ENCODE results near the gene ABCA2. TPM values are rescaled to one million over a fixed set of nuclear protein-coding genes. Genes with fewer than 3 reads are reported as not detected.
A peak's percentile ranks its signal among the peaks of the same experiment; 100 is the strongest.
"Not testable (repeated sequence)": the region's sequence is repeated elsewhere in the genome, so short reads cannot be mapped to it uniquely, and the experiment has no call there.

The ABCA2 gene
- total RNA-seq, 1 donor from 2014 or later = 28.2 TPM

GRCh38 chr9:137064027-137064879 lies 36.2 kb upstream of the ABCA2 start:
- intact Hi-C loops (cut with DNase I) = loop anchor here (1.0 to 10.0 kb wide), 2 partner anchors 18 to 279 kb away; partner anchors contain the start of gene NPDC1
- DNase-seq (ENCODE audit: missing footprints) = peak; percentile 92
- ATAC-seq = peak; percentile 67

DNA sequence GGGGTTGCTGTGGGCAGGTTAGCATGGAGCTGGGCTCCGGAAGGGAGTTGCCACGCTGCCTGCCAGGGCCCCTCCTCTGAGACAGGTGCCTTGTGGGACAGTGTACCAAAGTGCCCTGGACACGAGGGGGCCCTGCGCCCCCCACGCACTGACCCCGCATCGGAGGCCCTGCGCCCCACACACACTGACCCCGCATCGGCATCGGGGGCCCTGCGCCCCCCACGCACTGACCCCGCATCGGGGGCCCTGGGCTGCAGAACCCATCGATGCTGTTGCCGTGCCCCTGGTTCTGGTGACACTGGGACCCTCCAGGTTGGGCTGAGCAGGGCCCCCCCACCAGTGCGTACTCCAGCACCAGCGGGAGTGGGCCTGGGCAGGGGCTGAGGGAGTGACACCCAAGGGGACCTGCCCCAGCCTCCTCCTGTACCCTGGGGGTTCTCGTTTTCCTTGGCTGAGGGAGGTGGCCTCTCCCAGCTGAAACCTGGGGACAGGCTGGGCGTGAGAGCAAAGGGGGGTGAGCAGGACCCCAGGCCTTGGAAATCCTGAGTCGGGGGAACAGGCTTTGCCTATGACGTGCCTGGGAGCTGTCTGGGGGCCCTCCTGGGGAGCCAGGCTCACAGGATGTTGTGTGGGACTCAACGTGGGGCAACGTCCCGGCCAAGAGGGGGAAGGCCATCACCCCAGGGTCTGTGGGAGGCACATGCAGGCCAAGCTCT lies 35.4 kb upstream of the ABCA2 start:
- DNase-seq (ENCODE audit: missing footprints) = no peak
- no peak for ATAC-seq
- intact Hi-C loops (cut with DNase I) = loop anchor here (1.0 to 10.0 kb wide), 2 partner anchors 17 to 279 kb away; partner anchors contain the start of gene NPDC1

DNA sequence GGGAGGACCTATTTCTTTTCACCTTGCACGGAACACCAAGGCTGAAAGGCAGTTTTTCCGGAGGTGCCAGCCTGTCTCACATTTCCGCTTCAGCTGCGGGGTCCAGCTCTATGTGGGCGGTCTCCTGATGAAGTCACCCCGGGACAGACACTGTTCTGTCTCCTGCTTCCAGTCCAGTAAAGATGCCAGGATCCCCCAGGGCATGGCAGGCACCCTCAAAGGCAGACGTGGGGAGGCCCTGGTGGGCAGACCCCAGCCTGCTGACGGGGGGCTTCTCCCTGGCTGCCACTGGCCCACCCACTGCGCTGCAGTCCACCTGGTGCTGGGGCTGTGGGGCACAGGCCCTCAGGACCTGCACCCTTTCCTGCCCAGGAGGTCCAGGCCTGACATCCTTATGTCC lies 34.8 kb upstream of the ABCA2 start:
- not testable (repeated sequence) for DNase-seq (ENCODE audit: missing footprints); ATAC-seq
- intact Hi-C loops (cut with DNase I) = loop anchor here (10.0 kb wide), 1 partner anchor 278 kb away; no protein-coding TSS in a partner anchor

- no peak for DNase-seq (ENCODE audit: missing footprints)
- intact Hi-C loops (cut with DNase I) = loop anchor here (10.0 kb wide), 1 partner anchor 278 kb away; no protein-coding TSS in a partner anchor
- ATAC-seq = no peak
Measured at GRCh38 chr9:137062384-137062783, 34.3 kb upstream of the ABCA2 start.

GRCh38 chr9:137058521-137059234 lies 30.6 kb upstream of the ABCA2 start:
- intact Hi-C loops (cut with DNase I) = no loop called here
- no peak for DNase-seq (ENCODE audit: missing footprints)
- no peak for ATAC-seq

DNA sequence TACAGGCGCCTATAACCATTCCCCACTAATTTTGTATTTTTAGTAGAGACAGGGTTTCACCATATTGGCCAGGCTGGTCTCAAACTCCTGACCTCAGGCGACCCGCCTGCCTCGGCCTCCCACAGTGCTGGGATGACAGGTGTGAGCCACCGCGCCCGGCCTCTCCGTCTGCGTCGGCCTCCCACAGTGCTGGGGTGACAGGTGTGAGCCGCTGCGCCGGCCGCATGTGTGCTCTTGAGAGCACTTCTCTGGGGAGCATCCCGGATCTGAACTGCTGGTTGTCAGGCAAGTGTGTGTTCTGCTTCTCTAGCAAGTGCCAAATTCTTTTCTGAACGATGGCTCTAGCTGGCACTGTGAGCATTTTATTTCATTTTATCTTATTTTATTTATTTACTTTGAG lies 29.5 kb upstream of the ABCA2 start:
- DNase-seq (ENCODE audit: missing footprints) (no peak), ATAC-seq (no peak)
- intact Hi-C loops (cut with DNase I) = no loop called here

DNA sequence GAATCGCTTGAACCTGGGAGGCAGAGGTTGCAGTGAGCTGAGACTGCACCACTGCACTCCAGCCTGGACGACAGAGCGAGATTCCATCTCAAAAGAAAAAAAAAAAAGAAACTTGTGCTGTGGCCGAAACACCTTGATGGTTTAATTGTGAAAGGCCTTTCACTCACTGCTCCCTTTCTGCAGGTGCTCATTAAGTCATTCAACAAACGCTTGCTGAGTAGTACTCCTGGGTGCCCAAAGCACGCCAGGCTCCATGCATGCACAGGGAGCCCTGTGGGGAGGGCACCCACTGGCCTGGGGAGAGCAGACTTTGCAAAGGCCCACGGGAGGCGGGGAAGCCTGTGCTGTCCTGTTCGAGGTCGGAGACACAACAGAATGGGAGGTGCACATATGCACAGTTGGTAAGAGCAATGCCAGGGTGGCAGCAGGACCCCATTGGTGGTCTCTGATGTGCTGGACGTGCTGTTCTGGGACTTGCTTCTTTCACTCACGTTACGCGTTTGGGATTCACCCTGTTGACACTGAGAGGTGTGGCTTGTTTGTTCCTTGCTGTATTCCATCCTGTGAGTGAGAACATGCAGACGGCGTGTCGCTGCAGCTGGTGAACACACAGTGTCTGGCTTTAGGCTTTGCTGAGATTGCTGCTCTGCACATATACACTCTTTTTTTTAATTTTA lies 28.8 kb upstream of the ABCA2 start:
- ATAC-seq (no peak), DNase-seq (ENCODE audit: missing footprints) (no peak)
- intact Hi-C loops (cut with DNase I) = no loop called here

GRCh38 chr9:137055385-137056364 lies 27.6 kb upstream of the ABCA2 start:
- intact Hi-C loops (cut with DNase I) = no loop called here
- peak; percentile 94 for ATAC-seq

GRCh38 chr9:137054932-137055384 lies 26.9 kb upstream of the ABCA2 start:
- DNase-seq (ENCODE audit: missing footprints) (no peak), ATAC-seq (peak; percentile 1)
- intact Hi-C loops (cut with DNase I) = no loop called here

More at GRCh38 chr9:137055385-137056364, 27.6 kb upstream of the ABCA2 start:
- peak; percentile 95 for DNase-seq (ENCODE audit: missing footprints)

DNA sequence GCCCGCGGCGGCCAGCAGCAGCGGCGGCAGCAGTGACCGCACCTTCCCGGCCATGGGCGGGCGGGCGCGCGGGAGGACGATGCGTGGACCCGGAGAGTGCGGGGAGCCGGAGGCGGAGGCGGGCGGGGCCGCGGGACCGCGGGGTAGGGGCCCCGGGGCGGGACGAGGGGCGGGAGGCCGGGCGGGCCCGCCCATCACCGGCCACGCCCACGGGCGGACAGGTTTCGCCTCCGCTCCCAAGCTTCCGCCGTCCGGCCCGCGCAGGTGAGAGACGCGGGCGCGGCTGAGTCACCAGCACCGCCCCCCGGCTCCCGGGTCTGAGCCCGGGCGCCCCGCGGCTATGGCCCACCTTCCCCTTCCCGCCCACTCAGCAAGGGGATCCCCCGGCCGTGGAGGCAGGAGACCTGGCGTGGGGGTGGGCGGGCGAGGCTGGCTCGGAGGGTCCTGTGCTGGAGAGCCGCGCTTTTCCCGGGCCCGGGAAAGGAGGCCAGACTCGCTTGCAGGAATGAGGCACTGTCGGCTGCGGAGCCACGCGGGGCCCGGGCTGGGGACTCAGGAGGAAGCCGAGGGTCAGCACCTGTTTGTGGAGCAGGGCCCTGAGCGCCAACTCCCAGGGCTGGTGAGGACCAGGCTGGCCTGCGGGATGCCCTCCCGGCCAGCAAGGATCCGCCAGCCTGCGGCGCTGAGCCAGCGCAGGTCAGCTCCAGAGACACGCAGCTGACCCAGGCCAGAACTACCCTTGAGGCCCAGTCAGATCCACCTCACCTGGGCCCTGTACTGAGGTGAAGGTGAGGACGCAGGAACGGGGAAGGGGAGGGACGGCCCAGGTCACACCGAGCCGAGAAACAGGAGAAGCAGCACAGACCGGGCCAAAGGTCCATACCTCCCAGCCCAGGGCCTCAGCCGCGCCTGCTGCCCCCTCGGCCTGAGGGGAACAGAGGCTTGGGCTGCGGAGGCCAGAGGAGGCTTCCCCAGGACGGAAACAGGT lies 26.2 kb upstream of the ABCA2 start, which contains the start of gene ENTPD2:
Gene ENTPD2 (minus strand): TSS at position 118 of the 988 bp plus-strand sequence. CDS start 64 bp downstream, at position 54.
- ATAC-seq (no peak), DNase-seq (ENCODE audit: missing footprints) (no peak)

DNA sequence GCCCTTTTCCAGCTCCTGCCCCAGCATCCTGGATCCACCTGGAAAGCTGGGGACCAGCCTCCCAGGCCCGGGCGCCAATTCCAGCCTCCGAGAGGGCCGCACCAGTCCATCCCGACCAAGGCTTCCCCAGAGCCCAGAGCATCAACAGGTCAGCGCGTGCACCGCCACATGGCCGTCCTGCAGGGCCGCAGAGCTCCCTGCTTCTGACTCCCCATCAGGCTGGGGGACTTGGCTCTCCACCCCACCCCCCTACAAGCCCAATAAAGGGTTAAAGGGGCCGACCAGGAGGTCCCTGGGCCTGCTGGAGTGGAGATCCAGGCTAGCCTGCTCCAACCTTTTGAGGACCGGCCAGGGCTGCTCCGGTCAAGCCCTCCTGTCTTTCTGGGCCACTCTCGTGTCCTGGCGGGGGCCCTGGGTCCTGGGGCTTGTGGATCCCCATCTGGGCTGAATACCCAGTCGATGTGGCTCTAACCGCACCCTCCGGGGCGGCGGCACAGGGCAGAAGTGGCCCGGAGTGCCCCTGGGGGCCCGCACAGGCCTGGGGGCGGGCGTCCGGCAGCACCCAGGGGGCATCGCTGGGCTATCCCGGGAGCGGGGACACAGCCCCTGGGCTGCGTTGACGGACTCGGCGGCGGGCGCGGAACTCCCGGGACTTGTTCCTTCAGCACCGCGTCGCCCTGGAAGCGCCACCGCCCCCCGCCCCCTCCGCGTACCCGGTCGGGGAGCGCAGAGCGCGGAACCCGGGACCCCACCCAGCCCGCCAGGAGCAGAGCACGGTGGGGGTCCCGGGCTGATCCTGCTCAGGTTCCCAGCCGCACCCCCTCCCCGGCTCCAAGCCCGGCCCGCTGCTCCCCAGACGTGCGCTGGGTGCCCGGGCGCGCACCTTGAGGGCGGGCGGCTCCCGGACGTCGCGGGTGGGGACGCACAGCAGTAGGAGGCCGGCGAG lies 25.2 kb upstream of the ABCA2 start:
- ATAC-seq (no peak), DNase-seq (ENCODE audit: missing footprints) (no peak)
- intact Hi-C loops (cut with DNase I) = no loop called here

More for the DNA sequence above, 26.2 kb upstream of the ABCA2 start, which contains the start of gene ENTPD2:
- intact Hi-C loops (cut with DNase I) = no loop called here

GRCh38 chr9:137052293-137052692 lies 24.3 kb upstream of the ABCA2 start:
- DNase-seq (ENCODE audit: missing footprints) = no peak
- ATAC-seq = no peak
- intact Hi-C loops (cut with DNase I) = no loop called here

- ATAC-seq = no peak
- no peak for DNase-seq (ENCODE audit: missing footprints)
- intact Hi-C loops (cut with DNase I) = no loop called here
Measured at GRCh38 chr9:137051145-137051724, 23.2 kb upstream of the ABCA2 start.

- ATAC-seq (no peak), DNase-seq (ENCODE audit: missing footprints) (no peak)
- intact Hi-C loops (cut with DNase I) = no loop called here
Measured at GRCh38 chr9:137050570-137050969, 22.5 kb upstream of the ABCA2 start.
